Upper lobe of left lung (tissue), 4 donors: ENCODE results near the gene ASTE1.

ENCODE experiments used
- EP300 ChIP-seq, 4 donors: sonication (generic); formaldehyde crosslinking; IDR thresholded peaks; one replicate each; pipeline ENCODE4 v1.5.1; 2017; ENCODE audit warnings: antibody characterized with exemption in 4 of 4, control low read depth in 2 of 4
- POLR2A ChIP-seq, 4 donors: fragments of 450-650 bp; IDR thresholded peaks; one replicate each; pipeline ENCODE4 v1.5.1; 2016 to 2017; ENCODE audit warnings: antibody characterized with exemption in 4 of 4, mild to moderate bottlenecking in 2 of 4
- TF ChIP-seq, protein P1 (sequence below), 6 experiments: fragments of 450-650 bp in 4 of 6; fragments of 200-600 bp in 2 of 6; sonication (generic) in 2 of 6; IDR thresholded peaks; one replicate each; pipeline ENCODE4 v1.5.1; 2016 to 2019; ENCODE audit warnings: antibody characterized with exemption in 6 of 6

- TF ChIP-seq POLR2A (IDR thresholded peaks at IDR 0.05): no peak
- TF ChIP-seq, protein P1, sequence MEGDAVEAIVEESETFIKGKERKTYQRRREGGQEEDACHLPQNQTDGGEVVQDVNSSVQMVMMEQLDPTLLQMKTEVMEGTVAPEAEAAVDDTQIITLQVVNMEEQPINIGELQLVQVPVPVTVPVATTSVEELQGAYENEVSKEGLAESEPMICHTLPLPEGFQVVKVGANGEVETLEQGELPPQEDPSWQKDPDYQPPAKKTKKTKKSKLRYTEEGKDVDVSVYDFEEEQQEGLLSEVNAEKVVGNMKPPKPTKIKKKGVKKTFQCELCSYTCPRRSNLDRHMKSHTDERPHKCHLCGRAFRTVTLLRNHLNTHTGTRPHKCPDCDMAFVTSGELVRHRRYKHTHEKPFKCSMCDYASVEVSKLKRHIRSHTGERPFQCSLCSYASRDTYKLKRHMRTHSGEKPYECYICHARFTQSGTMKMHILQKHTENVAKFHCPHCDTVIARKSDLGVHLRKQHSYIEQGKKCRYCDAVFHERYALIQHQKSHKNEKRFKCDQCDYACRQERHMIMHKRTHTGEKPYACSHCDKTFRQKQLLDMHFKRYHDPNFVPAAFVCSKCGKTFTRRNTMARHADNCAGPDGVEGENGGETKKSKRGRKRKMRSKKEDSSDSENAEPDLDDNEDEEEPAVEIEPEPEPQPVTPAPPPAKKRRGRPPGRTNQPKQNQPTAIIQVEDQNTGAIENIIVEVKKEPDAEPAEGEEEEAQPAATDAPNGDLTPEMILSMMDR (IDR thresholded peaks at IDR 0.05): no peak
- TF ChIP-seq EP300 (IDR thresholded peaks at IDR 0.05): no peak
These were observed 57.0 kb downstream of the ASTE1 start for GRCh38 chr3:130969621-130970020.
